K562 (cell line): Measurements from ENCODE around the gene DTYMK. TPM values are rescaled to one million over a fixed set of nuclear protein-coding genes. Genes with fewer than 3 reads are reported as not detected.

Experiments used
- ATAC-seq: fragments of 200-7000 bp; cut with Tn5 transposase; 3 replicates; pipeline ENCODE4 v1.9.1; 2020; ENCODE audit warnings: moderate library complexity
- BruUV-seq: library from RNA; stranded (reverse); fragments of 400-500 nt; replicated peaks from 2 replicates; lab custom pipeline; 2021; lab: Mats Ljungman, UMichigan
- CTCF ChIA-PET: fragments of 300-600 bp; formaldehyde crosslinking; extraction: SDS; loops from one replicate; lab custom pipeline; 2021; ENCODE audit warnings: low intra/inter-chr PET ratio; lab: Yijun Ruan, JAX
- POLR2A ChIA-PET: fragments of 300-600, 350-650 bp; sonication (Branson Sonifier 250); formaldehyde crosslinking; extraction: SDS; loops from one replicate; lab custom pipeline; 2021; ENCODE audit warnings: antibody characterized with exemption, inconsistent platforms; lab: Yijun Ruan, JAX
- DNase-seq, 4 experiments: peaks; one replicate each; pipeline versions ENCODE4 v3.0.0 to v3.0.0-alpha.2; 2011 to 2018; ENCODE audit warnings: low spot score in 3 of 4, mixed read lengths in 3 of 4; ENCODE audit errors: extremely low read depth in 1 of 4
- FAIRE-seq: peaks from 2 replicates; lab custom pipeline; 2011; peaks lifted over from hg19 to GRCh38; lab: Jason Lieb, UNC
- H2AFZ ChIP-seq: 2 replicates; pipeline ENCODE4 v1.6.0; 2011; ENCODE audit warnings: low read depth, low read length, control low read depth, inconsistent platforms
- H3K27ac ChIP-seq: fragments of 200-600 bp; 3 replicates; pipeline ENCODE4 v1.8.0; 2011; ENCODE audit warnings: low read depth, mild to moderate bottlenecking, control low read depth, inconsistent platforms, low read length, moderate library complexity, mixed read lengths; ENCODE audit errors: extremely low read depth
- H3K27me3 ChIP-seq, 2 experiments: fragments of 300-600 bp in 1 of 2; 2 replicates in 1 of 2; 3 replicates in 1 of 2; pipeline versions ENCODE4 v1.6.0 to v1.8.0; 2011; ENCODE audit warnings: inconsistent platforms in 2 of 2, low read length in 2 of 2, mild to moderate bottlenecking in 1 of 2, mixed read lengths in 1 of 2, moderate library complexity in 1 of 2; ENCODE audit not compliant: control insufficient read depth in 2 of 2, insufficient read depth in 2 of 2
- H3K36me3 ChIP-seq: fragments of 300-600 bp; 3 replicates; pipeline ENCODE4 v1.8.0; 2011; ENCODE audit warnings: mild to moderate bottlenecking, low read length, inconsistent platforms; ENCODE audit not compliant: control insufficient read depth, insufficient read depth
- H3K4me1 ChIP-seq, 2 experiments: fragments of 200-600 bp in 1 of 2; replicated peaks in 1 of 2; 2 replicates in 1 of 2; 3 replicates in 1 of 2; pipeline versions ENCODE4 v1.5.1 to v1.8.0; 2011; ENCODE audit warnings: inconsistent platforms in 2 of 2, low read length in 2 of 2, mild to moderate bottlenecking in 1 of 2, mixed read lengths in 1 of 2, moderate library complexity in 1 of 2; ENCODE audit not compliant: control insufficient read depth in 2 of 2, insufficient read depth in 2 of 2
- H3K4me2 ChIP-seq: 2 replicates; pipeline ENCODE4 v1.6.1; 2011; ENCODE audit warnings: low read length, control low read depth, inconsistent platforms, mixed read lengths; ENCODE audit not compliant: insufficient read depth
- H3K4me3 ChIP-seq: fragments of 200-600 bp; sonication (generic), shearing (Covaris generic); 2 replicates; pipeline ENCODE4 v1.5.1; 2016; ENCODE audit warnings: control low read depth, inconsistent platforms
- H3K79me2 ChIP-seq: fragments of 200-600 bp; 3 replicates; pipeline ENCODE4 v1.8.0; 2011; ENCODE audit warnings: low read length, inconsistent platforms; ENCODE audit not compliant: control insufficient read depth, insufficient read depth
- H3K9ac ChIP-seq, 2 experiments: 2 replicates each; pipeline versions ENCODE4 v1.6.0 to v1.6.1; 2011; ENCODE audit warnings: low read depth in 2 of 2, low read length in 2 of 2, control low read depth in 1 of 2, inconsistent platforms in 1 of 2, mild to moderate bottlenecking in 1 of 2, mixed read lengths in 1 of 2; ENCODE audit not compliant: insufficient read depth in 1 of 2
- H3K9me1 ChIP-seq: one replicate; pipeline ENCODE4 v1.6.0; 2011; ENCODE audit warnings: inconsistent platforms, mild to moderate bottlenecking, low read length, moderate library complexity; ENCODE audit not compliant: control insufficient read depth, insufficient read depth
- H3K9me3 ChIP-seq: replicated peaks from 2 replicates; pipeline ENCODE4 v1.5.1; 2011; ENCODE audit warnings: low read depth, low read length, inconsistent platforms; ENCODE audit not compliant: control insufficient read depth, insufficient read depth
- H4K20me1 ChIP-seq: replicated peaks from 2 replicates; pipeline ENCODE4 v1.6.1; 2011; ENCODE audit warnings: low read length, inconsistent platforms, mixed read lengths; ENCODE audit not compliant: control insufficient read depth, insufficient read depth
- ETV6 ChIP-seq, 3 experiments: fragments of 150-350 bp in 1 of 3; sonication (generic) in 1 of 3; formaldehyde crosslinking in 1 of 3; IDR thresholded peaks; 2 replicates each; pipeline versions ENCODE4 v1.6.1 to v1.8.0; 2014 to 2022; ENCODE audit warnings: borderline replicate concordance in 2 of 3, low read depth in 2 of 3, antibody characterized with exemption in 1 of 3, low read length in 1 of 3, mild to moderate bottlenecking in 1 of 3, missing genetic modification reagents in 1 of 3
- FOXM1 ChIP-seq, 2 experiments: fragments of 450-650 bp in 1 of 2; sonication (generic) in 1 of 2; formaldehyde crosslinking in 1 of 2; IDR thresholded peaks; 2 replicates each; pipeline versions ENCODE4 v1.6.1 to v1.9.0; 2017 to 2022; ENCODE audit warnings: low read depth in 2 of 2, mild to moderate bottlenecking in 2 of 2, missing genetic modification reagents in 1 of 2, moderate library complexity in 1 of 2
- HMGN3 ChIP-seq: IDR thresholded peaks from 2 replicates; pipeline ENCODE4 v1.6.1; 2011; ENCODE audit warnings: borderline replicate concordance, low read depth, mild to moderate bottlenecking, mixed read lengths, low read length; ENCODE audit not compliant: insufficient read length; ENCODE audit errors: extremely low read depth
- SETDB1 ChIP-seq: IDR thresholded peaks from one replicate; pipeline ENCODE4 v1.6.1; 2012; ENCODE audit warnings: low read length, control low read depth, inconsistent platforms
- SMAD4 ChIP-seq: fragments of 250-450 bp; sonication (Bioruptor Pico); conservative IDR thresholded peaks from 2 replicates; pipeline ENCODE4 v1.8.0; 2021; ENCODE audit warnings: inconsistent platforms, mild to moderate bottlenecking, moderate library complexity
- SRSF9 ChIP-seq: fragments of 200-400 bp; formaldehyde crosslinking; IDR thresholded peaks from 2 replicates; pipeline ENCODE4 v1.6.1; 2017; ENCODE audit warnings: low read depth, low read length, borderline replicate concordance
- ZNF79 ChIP-seq: fragments of 250-450 bp; sonication (Bioruptor Pico); IDR thresholded peaks from 2 replicates; pipeline ENCODE4 v1.4.0; 2020; ENCODE audit warnings: low read depth, mild to moderate bottlenecking, moderate library complexity
- WGBS: fragments of 100-300 bp; shearing (Covaris generic); methylation state at CpG from one replicate; pipeline ENCODE4 v1.1.6; 2016; ENCODE audit warnings: low coverage, mixed read lengths; ENCODE audit not compliant: insufficient coverage; ENCODE audit errors: missing lambda C conversion rate; 5-methylcytosine and 5-hydroxymethylcytosine counted together
- in situ Hi-C: fragments of 300-500 bp; cut with MboI; formaldehyde crosslinking; loops from 4 replicates; pipeline ENCODE4 v1.15.0; 2018; ENCODE audit warnings: inconsistent platforms, mixed read lengths
- intact Hi-C: fragments of 100-400 bp; cut with micrococcal nuclease; formaldehyde crosslinking; loops from 2 replicates; pipeline ENCODE4 v1.14.2; 2022
- polyA plus RNA-seq, 8 experiments: library from polyadenylated mRNA; depleted of rRNA in 4 of 8; stranded (reverse) in 5 of 8; unstranded in 3 of 8; fragments of >200 nt; fragmentation: Nextera tagmentation in 2 of 8; fragmentation: Illumina TruSeq in 1 of 8; extraction: Ambion mirVana in 2 of 8; extraction: Trizol in 1 of 8; gene quantifications; 2 replicates each; pipeline versions ENCODE4 v1.2.1 to v1.2.3, GENCODE V29; 2011 to 2014; ENCODE audit warnings: inconsistent platforms in 1 of 8, missing spikeins in 1 of 8
- total RNA-seq, 7 experiments: library from RNA; depleted of rRNA in 6 of 7; stranded (reverse); fragments of >200 nt in 6 of 7; fragmentation: Illumina TruSeq in 2 of 7; extraction: Trizol in 2 of 7; gene quantifications; 2 replicates each; pipeline versions ENCODE4 v1.2.1 to v1.2.3, GENCODE V29; 2011 to 2021; ENCODE audit warnings: low replicate concordance in 1 of 7
- TF ChIP-seq, protein P1 (sequence below): fragments of 450-650 bp; formaldehyde crosslinking; IDR thresholded peaks from 2 replicates; pipeline ENCODE4 v1.4.0; 2022; ENCODE audit warnings: missing genetic modification characterization
- TF ChIP-seq, protein P2 (sequence below), 2 experiments: fragments of 450-650 bp; IDR thresholded peaks; 2 replicates each; pipeline ENCODE4 v1.6.1; 2016

Gene DTYMK
- total and polyA plus RNA-seq, 9 of the 15 experiments (the other 6 are each of a cell fraction or from before 2014, with no cell fraction given) = 8.2 to 85.0 (median 47.9) TPM

DNA sequence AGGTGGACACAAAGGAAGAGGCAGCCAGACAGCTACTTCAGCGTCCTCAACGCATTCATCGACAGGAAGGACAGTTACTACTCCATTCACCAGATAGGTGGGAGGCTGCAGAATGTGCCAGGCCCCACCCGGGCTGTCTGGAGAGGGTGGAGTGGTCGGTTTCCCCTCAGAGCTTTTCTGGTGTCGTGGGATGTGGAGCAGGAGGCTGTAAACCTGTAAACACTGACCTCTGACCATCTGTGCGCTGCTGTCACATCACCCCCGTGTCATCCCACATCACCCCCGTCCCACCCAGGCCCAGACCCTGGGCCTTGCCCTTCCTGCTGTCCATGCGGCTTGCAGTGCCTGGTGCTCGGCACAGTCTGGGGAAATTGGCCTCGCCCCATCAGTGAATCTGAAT, 32.1 kb downstream of the DTYMK start:
- no peak for DNase-seq
- 90% methylated on average over 10 of the region's 12 CpGs for WGBS
- H3K79me2 ChIP-seq = no peaks in the 10 kb centered on the region; the same call in 2 of the 3 replicates
- in situ Hi-C loops = no loop called here
- no TSS peak for BruUV-seq
- no peak for FAIRE-seq
- ChIA-PET POLR2A (no interaction called here), CTCF (no interaction called here)
- H3K4me1 ChIP-seq = peaks cover 0 to 3% of the 10 kb centered on the region in 2 experiments; a peak in 2 of 5 replicates
- H3K9me1 ChIP-seq = no peaks in the 10 kb centered on the region
- intact Hi-C loops = no loop called here
- H3K27ac ChIP-seq = no peak overlapping the region
- H2AFZ ChIP-seq = no peak overlapping the region
- no peak for ATAC-seq
- H3K4me2 ChIP-seq = no peak overlapping the region
- H3K27me3 ChIP-seq = no peaks in the 10 kb centered on the region
- H3K4me3 ChIP-seq = no peak overlapping the region
- no peaks in the 10 kb centered on the region for H3K9me3 ChIP-seq
- no peaks in the 10 kb centered on the region for H4K20me1 ChIP-seq
- TF ChIP-seq ETV6 (IDR thresholded peaks at IDR 0.05; ENCODE audit: borderline replicate concordance in 1 of 2, low read depth in 2 of 2, low read length in 1 of 2) (no peak), ETV6 (CRISPR knock-in tag; IDR thresholded peaks at IDR 0.05; ENCODE audit: borderline replicate concordance) (no peak), HMGN3 (no peak), SRSF9 (no peak), SMAD4 (CRISPR knock-in tag) (no peak), FOXM1 (IDR thresholded peaks at IDR 0.05; ENCODE audit: low read depth) (no peak), FOXM1 (CRISPR knock-in tag; IDR thresholded peaks at IDR 0.05; ENCODE audit: low read depth) (no peak), ZNF79 (CRISPR knock-in tag) (no peak), SETDB1 (no peak)
- TF ChIP-seq, protein P1, sequence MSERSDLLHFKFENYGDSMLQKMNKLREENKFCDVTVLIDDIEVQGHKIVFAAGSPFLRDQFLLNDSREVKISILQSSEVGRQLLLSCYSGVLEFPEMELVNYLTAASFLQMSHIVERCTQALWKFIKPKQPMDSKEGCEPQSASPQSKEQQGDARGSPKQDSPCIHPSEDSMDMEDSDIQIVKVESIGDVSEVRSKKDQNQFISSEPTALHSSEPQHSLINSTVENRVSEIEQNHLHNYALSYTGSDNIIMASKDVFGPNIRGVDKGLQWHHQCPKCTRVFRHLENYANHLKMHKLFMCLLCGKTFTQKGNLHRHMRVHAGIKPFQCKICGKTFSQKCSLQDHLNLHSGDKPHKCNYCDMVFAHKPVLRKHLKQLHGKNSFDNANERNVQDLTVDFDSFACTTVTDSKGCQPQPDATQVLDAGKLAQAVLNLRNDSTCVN (CRISPR knock-in tag) = no peak
- TF ChIP-seq, protein P2, sequence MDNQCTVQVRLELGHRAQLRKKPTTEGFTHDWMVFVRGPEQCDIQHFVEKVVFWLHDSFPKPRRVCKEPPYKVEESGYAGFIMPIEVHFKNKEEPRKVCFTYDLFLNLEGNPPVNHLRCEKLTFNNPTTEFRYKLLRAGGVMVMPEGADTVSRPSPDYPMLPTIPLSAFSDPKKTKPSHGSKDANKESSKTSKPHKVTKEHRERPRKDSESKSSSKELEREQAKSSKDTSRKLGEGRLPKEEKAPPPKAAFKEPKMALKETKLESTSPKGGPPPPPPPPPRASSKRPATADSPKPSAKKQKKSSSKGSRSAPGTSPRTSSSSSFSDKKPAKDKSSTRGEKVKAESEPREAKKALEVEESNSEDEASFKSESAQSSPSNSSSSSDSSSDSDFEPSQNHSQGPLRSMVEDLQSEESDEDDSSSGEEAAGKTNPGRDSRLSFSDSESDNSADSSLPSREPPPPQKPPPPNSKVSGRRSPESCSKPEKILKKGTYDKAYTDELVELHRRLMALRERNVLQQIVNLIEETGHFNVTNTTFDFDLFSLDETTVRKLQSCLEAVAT (IDR thresholded peaks at IDR 0.05) = no peak
- peaks cover 59% of the 10 kb centered on the region; the same call in 2 of the 3 replicates for H3K36me3 ChIP-seq
- H3K9ac ChIP-seq = peak overlapping the region in 1 of 2 experiments; percentile 13; a peak in 1 of 4 replicates
